HG03097 (cell line): ENCODE results near the gene SLC9C2.
"Not testable (repeated sequence)": the region's sequence is repeated elsewhere in the genome, so short reads cannot be mapped to it uniquely, and the experiment has no call there.

Source experiments
- ATAC-seq: cut with Tn5 transposase; IDR thresholded peaks from one replicate; pipeline ENCODE4 v1.9.1; 2021; ENCODE audit not compliant: unreplicated experiment, low FRiP score

Gene SLC9C2

GRCh38 chr1:173464185-173464584 lies 138.7 kb downstream of the SLC9C2 start:
- ATAC-seq, result not testable (repeated sequence)

DNA sequence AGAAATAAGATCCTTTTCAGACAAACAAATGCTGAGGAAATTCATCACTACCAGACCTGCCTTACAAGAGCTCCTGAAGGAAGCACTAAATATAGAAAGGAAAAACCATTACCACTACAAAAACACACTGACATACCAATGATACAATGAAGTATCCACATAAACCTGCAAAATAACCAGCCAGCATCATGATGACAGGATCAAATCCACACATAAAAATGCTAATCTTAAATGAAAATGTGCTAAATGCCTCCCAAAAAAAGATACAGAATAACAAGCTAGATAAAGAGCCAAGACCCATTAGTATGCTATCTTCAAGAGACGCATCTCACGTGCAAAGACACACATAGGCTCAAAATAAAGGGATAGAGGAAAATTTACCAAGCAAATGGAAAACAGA lies 140.2 kb downstream of the SLC9C2 start:
- ATAC-seq, result not testable (repeated sequence)

DNA sequence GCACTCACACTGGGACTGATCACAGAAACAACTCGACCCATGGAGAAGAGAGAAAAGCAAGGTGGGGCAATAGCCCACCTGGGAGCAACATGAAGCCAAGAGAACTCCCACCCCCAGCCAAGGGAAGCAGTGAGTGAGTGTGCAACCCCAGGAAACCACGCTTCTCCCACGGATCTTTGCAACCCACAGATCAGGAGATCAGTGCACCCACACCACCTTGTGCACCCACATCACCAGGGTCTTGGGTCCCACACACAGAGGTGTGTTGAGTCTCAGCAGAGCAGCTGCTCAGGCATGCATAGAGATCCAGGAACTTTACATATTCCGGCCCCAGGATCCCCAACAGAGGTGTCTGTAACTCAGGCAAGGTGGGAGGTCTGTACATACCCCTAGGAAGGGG lies 143.0 kb downstream of the SLC9C2 start:
- no peak for ATAC-seq

DNA sequence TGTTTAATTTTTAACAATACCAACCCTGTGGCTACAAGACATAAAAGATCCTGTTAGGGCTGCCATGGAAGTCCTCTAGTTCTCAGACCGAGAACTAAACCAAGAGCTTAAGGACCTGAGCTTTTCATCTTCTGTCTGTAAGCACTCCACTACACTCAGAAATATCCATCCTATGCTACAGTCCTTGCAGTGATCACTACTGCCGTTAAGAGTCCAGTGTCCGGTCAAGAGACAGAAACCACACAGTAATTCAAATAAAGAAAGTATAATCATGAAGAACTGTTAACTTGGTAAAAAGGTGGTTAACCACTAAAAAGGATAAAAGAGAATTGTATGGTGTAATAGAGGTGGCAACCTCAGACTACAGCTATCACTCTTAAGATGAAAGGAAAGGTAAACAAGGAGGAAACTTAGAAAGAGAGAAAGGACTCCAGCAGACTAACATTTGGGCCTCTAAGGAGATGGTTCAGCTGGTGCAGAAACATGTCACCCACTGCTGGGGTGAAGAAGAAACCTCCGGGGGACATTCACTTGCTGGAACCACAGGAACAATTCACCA lies 147.8 kb downstream of the SLC9C2 start:
- no peak for ATAC-seq

DNA sequence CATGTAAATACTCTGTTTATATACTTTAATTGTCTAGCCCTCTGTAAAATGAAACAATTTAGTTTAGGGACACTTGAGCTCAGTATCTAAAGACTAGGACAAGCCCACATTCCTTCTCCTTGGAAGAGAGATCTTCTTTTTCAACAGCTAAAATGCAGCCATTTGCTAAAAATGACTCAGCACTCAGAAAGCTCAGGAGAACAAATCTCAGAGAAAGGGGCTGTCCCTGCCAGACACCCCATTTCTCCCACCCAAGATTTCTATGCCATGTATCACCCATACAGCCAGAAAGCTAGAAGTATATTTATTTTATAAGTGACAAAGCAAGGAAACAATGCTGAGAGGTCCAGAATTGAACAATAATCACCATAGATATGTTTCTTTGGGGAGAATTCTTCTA lies 148.9 kb downstream of the SLC9C2 start:
- no peak for ATAC-seq

DNA sequence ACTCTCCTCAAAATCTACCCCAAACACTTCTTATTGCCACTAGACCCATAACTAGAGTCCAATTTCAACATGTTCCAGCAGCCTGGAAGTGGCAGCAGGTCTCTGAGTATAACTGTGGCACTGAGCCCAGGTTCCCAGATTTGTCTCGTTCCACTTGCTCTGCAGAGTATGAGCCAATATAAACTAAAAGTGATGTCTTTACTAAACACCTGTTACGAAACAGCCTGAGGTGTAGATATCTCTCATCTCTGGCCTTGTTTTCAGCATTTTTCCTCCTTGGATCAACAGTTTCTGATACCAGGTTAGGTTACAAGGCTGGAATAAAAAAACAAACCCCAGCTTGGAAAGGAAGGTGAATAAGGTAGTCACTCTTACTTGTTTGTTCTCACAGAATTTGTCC lies 150.9 kb downstream of the SLC9C2 start:
- no peak for ATAC-seq
